GM10266 (cell line): ENCODE results near the gene ADARB2.

ENCODE experiments used
- DNase-seq: peaks from one replicate; pipeline ENCODE4 v3.0.0; 2012; ENCODE audit errors: extremely low spot score
- CTCF ChIP-seq: IDR thresholded peaks from 2 replicates; pipeline ENCODE4 v1.5.1; 2012; ENCODE audit warnings: mild to moderate bottlenecking, low read depth; ENCODE audit not compliant: control insufficient read depth, insufficient read depth; ENCODE audit errors: missing control alignments

ADARB2 gene

DNA sequence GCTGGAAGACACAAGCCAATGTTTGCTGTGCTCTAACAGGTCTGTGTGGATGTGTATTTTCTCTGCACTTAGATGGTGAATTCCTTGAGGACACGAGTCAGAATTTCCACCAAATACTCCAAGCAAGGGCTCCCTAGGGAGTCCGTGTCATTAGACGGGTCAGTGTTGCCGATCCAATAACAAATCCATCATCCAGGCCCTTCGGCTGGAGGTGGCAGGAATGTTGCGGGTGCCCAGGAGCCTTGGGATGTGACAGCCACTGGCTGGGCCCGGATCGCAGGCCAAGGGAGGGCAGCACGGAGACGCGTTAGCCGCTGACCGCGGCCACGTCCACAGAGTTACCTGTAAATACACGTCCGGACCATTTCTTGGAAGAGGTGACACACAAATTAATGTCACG is 494.4 kb downstream of the ADARB2 start:
- DNase-seq, result no peak
- TF ChIP-seq CTCF, result no peak

- DNase-seq, result no peak
- no peak for TF ChIP-seq CTCF
Observed at GRCh38 chr10:1241973-1242935, 495.1 kb downstream of the ADARB2 start.

- no peak for DNase-seq
- TF ChIP-seq CTCF, result no peak
Observed at GRCh38 chr10:1241322-1241890, 495.9 kb downstream of the ADARB2 start.

- no peak for TF ChIP-seq CTCF
- no peak for DNase-seq
Observed at GRCh38 chr10:1240341-1240775, 497.0 kb downstream of the ADARB2 start.

GRCh38 chr10:1233031-1233430 is 504.3 kb downstream of the ADARB2 start:
- no peak for DNase-seq
- TF ChIP-seq CTCF, result no peak

GRCh38 chr10:1232164-1232911 is 505.0 kb downstream of the ADARB2 start:
- no peak for DNase-seq
- no peak for TF ChIP-seq CTCF
